GM10266 (cell line): Measurements from ENCODE around the gene PDCD1.

ENCODE experiments used
- DNase-seq: peaks from one replicate; pipeline ENCODE4 v3.0.0; 2012; ENCODE audit errors: extremely low spot score
- TF ChIP-seq, protein P1 (sequence below): IDR thresholded peaks from 2 replicates; pipeline ENCODE4 v1.5.1; 2012; ENCODE audit warnings: mild to moderate bottlenecking, low read depth; ENCODE audit not compliant: control insufficient read depth, insufficient read depth; ENCODE audit errors: missing control alignments

Gene PDCD1

GRCh38 chr2:241844831-241845578 lies 13.7 kb downstream of the PDCD1 start:
- TF ChIP-seq, protein P1, sequence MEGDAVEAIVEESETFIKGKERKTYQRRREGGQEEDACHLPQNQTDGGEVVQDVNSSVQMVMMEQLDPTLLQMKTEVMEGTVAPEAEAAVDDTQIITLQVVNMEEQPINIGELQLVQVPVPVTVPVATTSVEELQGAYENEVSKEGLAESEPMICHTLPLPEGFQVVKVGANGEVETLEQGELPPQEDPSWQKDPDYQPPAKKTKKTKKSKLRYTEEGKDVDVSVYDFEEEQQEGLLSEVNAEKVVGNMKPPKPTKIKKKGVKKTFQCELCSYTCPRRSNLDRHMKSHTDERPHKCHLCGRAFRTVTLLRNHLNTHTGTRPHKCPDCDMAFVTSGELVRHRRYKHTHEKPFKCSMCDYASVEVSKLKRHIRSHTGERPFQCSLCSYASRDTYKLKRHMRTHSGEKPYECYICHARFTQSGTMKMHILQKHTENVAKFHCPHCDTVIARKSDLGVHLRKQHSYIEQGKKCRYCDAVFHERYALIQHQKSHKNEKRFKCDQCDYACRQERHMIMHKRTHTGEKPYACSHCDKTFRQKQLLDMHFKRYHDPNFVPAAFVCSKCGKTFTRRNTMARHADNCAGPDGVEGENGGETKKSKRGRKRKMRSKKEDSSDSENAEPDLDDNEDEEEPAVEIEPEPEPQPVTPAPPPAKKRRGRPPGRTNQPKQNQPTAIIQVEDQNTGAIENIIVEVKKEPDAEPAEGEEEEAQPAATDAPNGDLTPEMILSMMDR = no peak
- DNase-seq = no peak

GRCh38 chr2:241844066-241844728 lies 14.5 kb downstream of the PDCD1 start:
- TF ChIP-seq, protein P1 = no peak
- peak; percentile 93 for DNase-seq

DNA sequence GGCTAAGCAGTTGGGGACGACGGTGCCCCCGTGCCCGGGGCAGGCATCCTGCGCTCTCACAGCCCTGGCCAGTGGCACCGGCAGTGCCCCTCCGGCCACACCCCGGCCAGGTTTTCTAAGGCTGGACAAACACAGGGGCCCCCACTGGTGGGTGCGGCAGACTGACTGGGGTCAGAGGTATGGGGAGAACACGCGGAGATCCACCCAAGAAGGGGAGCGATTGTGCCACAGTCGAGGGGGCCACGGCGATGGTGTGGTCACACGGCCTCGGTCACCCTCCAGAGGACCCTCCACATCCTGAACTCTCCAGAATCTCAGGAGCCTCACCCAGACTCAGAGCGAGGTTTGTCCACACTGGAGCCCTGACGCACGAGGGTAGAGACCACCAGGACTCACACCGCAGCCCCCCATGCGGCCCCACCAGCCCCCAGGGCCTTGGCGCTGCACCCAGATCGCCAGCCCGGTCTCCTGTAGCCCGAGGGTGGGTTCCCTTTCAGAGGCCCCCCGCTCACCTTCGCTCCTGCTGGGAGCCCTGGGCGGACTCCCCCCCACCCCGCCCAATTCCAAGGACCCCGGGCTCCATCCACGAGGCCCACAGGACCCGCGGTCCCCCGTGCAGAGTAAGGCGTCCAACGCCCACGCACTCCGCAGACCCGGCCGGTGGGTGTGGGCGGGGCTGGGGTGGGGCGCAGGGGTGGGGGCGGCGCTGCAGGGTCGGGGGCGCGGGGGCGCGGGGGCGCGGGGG lies 15.2 kb downstream of the PDCD1 start:
- DNase-seq = peak; percentile 51
- TF ChIP-seq, protein P1 = no peak

- DNase-seq = peak; percentile 89
- TF ChIP-seq, protein P1 = no peak
Observed at GRCh38 chr2:241842620-241843211, 16.0 kb downstream of the PDCD1 start.

GRCh38 chr2:241842067-241842415 lies 16.7 kb downstream of the PDCD1 start:
- TF ChIP-seq, protein P1 = no peak
- no peak for DNase-seq

- TF ChIP-seq, protein P1 = no peak
Observed at GRCh38 chr2:241841181-241842066, 17.3 kb downstream of the PDCD1 start.

More at GRCh38 chr2:241841181-241842066, 17.3 kb downstream of the PDCD1 start:
- no peak for DNase-seq
